ENCODE data around the gene STK33.

The STK33 gene

GRCh38 chr11:8403310-8403709 is 190.7 kb downstream of the STK33 start:
- DNase-seq, result no peak

GRCh38 chr11:8392886-8393285 is 201.1 kb downstream of the STK33 start:
- no peak for DNase-seq

- no peak for DNase-seq
Measured at GRCh38 chr11:8392166-8392565, 201.9 kb downstream of the STK33 start.

GRCh38 chr11:8390851-8391612 is 203.0 kb downstream of the STK33 start:
- no peak for DNase-seq

- DNase-seq, result no peak
Measured at GRCh38 chr11:8389029-8389996, 204.7 kb downstream of the STK33 start.

- DNase-seq, result no peak
Measured at GRCh38 chr11:8387693-8388092, 206.3 kb downstream of the STK33 start.

GRCh38 chr11:8387141-8387540 is 206.9 kb downstream of the STK33 start:
- DNase-seq, result no peak

GRCh38 chr11:8386134-8386864 is 207.7 kb downstream of the STK33 start:
- DNase-seq, result no peak

GRCh38 chr11:8384199-8384821 is 209.7 kb downstream of the STK33 start:
- DNase-seq, result no peak

- DNase-seq, result no peak
Measured at GRCh38 chr11:8383627-8384026, 210.4 kb downstream of the STK33 start.

GRCh38 chr11:8383227-8383626 is 210.8 kb downstream of the STK33 start:
- no peak for DNase-seq

- no peak for DNase-seq
Measured at GRCh38 chr11:8382436-8383053, 211.5 kb downstream of the STK33 start.

GRCh38 chr11:8381871-8382396 is 212.1 kb downstream of the STK33 start:
- DNase-seq, result no peak

GRCh38 chr11:8381343-8381742 is 212.7 kb downstream of the STK33 start:
- DNase-seq, result no peak

GRCh38 chr11:8375932-8376331 is 218.1 kb downstream of the STK33 start:
- no peak for DNase-seq

- DNase-seq, result no peak
Measured at GRCh38 chr11:8375460-8375859, 218.6 kb downstream of the STK33 start.

GRCh38 chr11:8374716-8375115 is 219.3 kb downstream of the STK33 start:
- no peak for DNase-seq

- no peak for DNase-seq
Measured at GRCh38 chr11:8373519-8374432, 220.3 kb downstream of the STK33 start.

GRCh38 chr11:8372641-8373381 is 221.2 kb downstream of the STK33 start:
- DNase-seq, result no peak

- no peak for DNase-seq
Measured at GRCh38 chr11:8371516-8371884, 222.5 kb downstream of the STK33 start.
